GM21423 (cell line): ENCODE measurements around the gene PGRMC2.

Source experiments
- ATAC-seq: cut with Tn5 transposase; IDR thresholded peaks from one replicate; pipeline ENCODE4 v1.9.1; 2021; ENCODE audit warnings: mild to moderate bottlenecking, moderate library complexity; ENCODE audit not compliant: unreplicated experiment

Gene PGRMC2

GRCh38 chr4:128299848-128300247 lies 12.2 kb upstream of the PGRMC2 start:
- no peak for ATAC-seq

DNA sequence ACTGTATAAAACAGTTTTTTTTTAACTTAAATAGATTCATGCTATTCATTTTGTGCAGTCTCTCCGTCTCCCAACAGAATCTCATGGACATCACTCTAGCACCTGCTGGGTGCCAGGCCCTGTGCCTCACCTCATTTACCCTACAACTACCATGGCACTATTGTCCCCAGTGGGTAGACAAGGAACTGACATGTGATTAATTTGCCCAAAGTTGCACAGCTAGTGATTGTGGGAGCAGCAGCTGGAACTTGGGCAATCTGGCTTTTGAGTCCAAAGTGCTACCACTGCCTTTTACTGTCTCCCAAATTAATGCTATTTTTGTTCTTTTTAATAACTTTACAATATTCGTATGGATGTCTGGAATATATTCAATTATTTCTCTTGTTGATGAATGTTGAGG lies 11.2 kb upstream of the PGRMC2 start:
- no peak for ATAC-seq

- ATAC-seq, result no peak
Observed at GRCh38 chr4:128298146-128298758, 10.6 kb upstream of the PGRMC2 start.

- no peak for ATAC-seq
Observed at GRCh38 chr4:128295255-128295654, 7.6 kb upstream of the PGRMC2 start.

GRCh38 chr4:128294464-128294863 lies 6.9 kb upstream of the PGRMC2 start:
- ATAC-seq, result no peak

- no peak for ATAC-seq
Observed at GRCh38 chr4:128292349-128292748, 4.7 kb upstream of the PGRMC2 start.

DNA sequence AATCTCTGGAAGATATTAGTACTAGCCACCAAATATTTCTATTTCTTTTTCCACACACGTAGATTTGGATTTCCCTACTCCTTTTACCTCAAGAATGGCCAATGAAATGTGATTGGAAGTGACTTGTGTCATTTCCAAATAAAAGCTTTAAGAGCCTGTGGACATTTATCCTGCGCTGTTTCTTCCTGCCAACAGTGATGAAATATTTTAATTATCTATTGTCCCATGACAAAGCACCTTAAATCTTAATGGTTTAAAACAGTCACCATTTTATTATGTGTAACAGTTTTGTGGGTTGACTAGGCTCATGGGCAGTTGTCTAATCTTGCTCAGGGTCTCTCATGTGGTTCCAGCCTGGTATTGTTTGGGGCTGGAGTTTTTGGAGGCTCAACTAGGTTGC lies 3.5 kb upstream of the PGRMC2 start:
- ATAC-seq, result no peak

- no peak for ATAC-seq
Observed at GRCh38 chr4:128290526-128290925, 2.9 kb upstream of the PGRMC2 start.

DNA sequence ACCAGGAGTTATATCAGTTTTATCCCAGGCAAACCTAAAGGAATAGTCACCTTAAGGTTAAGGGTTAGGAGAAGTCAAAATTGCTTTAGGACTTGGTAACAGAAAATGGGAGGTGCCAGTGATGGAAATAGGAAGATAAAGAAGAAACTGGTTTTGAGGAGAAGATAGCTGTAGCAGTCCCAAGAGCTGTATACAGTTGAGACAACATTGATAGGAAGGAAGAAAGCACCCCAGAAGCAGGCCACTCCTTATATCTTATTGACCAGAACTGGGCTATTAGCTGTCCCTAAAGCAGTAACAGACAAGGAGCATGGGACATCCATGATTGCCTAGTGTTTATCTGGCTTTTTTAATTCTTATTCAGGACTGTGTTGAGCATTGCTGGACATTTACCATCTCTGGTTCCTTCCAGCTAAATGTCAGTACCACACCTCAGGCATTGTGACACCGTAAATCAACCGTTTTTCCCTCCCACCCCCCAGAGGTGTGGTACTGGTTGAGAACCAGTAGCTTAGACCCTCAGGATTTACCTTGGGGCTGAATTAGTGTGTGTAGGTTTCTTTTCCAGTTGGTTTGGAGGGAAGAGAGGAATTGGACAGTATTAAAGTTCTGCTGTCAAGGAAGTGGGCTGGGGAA lies 2.0 kb upstream of the PGRMC2 start:
- no peak for ATAC-seq

- ATAC-seq, result no peak
Observed at GRCh38 chr4:128288689-128289106, 1.1 kb upstream of the PGRMC2 start.

GRCh38 chr4:128287871-128288688 lies 467 bp upstream of the PGRMC2 start:
- ATAC-seq, result peak; percentile 80

DNA sequence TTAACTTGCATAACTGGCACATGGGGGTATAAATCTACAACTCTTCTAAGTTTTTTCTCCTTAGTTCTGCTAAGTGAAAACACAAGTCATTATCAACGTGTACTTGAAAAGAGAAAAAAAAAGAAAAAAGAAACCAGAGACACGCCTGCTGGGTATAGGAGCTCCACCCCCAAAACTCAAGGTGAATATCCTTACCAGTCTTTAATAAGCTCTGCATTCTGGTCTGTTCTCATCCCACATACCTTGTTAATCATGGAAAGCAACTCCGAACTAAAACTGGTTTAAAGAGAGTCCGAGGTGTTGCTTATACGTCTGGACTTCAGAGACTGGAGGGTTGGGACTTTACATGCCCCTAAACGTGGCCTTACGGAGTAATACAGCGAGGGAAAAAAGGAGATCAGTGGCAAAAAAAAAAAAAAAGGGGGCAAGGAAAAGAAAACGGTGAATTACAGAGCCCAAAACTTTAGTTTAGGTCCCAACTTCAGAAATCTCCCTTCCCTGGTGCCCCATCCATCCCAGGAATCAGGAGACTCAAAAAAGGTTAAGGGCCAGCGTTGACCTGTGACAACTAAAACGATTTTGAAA lies 1.0 kb downstream of the PGRMC2 start:
- ATAC-seq, result peak; percentile 8

DNA sequence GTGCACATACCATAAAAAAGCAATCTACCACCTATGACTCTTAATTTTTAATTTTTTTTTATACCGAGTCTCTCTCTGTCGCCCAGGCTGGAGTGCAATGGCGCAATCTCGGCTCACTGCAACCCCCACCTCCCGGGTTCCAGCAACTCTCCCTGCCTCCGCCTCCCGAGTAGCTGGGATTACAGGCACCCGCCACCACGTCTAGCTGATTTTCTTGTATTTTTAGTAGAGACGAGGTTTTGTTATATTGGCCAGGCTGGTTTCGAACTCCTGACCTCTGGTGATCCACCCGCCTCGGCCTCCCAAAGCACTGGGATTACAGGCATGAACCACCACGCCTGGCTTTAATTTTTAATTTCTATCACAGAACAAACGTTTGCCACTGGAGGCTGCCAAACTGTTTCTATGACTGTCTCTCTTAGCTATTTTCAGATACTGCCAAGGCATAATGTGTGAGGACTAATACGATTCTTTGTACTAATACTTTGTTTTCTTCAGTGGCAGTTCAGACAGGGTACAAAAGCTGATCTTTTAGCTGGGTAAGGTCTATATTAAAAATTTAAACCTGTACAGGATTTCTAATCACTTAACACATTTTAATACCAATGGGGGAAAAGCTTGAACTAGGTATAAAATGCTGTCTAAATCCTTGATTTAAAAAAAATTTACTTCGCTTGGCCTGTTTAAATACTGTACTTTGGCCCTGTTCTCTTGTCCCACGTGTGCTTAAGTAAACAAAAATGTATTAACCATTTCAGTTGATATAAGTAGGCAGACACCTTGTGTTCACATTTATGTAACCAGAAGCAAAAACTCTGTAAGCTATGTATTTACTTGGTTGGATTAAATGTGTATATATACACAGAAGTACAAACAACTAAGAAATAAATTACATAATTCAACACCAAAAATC lies 2.3 kb downstream of the PGRMC2 start:
- ATAC-seq, result no peak

GRCh38 chr4:128284317-128284716 lies 3.3 kb downstream of the PGRMC2 start:
- ATAC-seq, result no peak

DNA sequence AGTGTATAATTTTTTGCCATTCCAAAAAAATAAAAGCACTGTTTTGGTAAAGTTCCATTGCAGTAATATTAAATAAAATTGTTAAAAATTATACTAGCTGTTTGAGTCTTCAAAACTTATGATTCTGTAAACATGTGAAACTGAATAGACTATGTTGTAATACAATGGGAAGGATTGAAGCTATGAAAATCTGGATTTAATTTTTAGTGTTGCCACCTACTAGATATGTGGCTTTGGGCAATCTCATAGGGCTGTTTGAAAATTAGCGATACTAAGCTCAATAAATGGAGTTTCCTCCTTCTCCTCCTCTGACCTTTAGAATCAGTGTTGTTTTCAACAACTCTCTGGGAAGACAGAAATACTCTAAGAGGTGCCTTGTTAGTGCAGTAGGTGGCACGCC lies 4.5 kb downstream of the PGRMC2 start:
- no peak for ATAC-seq

DNA sequence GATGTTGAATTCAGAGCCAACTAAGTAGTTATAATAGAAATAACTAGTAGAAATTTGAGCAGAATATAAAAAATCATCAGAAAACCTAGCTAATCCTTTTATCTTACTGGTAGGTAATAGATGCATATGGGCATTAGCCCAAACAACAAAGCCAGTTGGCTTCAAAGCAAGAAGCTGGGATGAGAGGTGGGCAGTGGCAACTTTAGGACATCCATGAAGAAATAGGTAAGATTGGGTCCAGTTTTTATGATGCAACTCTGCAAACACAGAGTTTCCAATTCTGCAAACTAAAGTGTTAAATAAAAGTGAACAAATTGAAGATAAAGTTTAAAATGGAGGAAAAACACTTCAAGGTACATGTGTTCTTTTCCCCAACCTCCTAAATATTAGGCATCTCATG lies 5.1 kb downstream of the PGRMC2 start:
- ATAC-seq, result no peak

- no peak for ATAC-seq
Observed at GRCh38 chr4:128281354-128281753, 6.3 kb downstream of the PGRMC2 start.

GRCh38 chr4:128279624-128280225 lies 7.9 kb downstream of the PGRMC2 start:
- ATAC-seq, result no peak

DNA sequence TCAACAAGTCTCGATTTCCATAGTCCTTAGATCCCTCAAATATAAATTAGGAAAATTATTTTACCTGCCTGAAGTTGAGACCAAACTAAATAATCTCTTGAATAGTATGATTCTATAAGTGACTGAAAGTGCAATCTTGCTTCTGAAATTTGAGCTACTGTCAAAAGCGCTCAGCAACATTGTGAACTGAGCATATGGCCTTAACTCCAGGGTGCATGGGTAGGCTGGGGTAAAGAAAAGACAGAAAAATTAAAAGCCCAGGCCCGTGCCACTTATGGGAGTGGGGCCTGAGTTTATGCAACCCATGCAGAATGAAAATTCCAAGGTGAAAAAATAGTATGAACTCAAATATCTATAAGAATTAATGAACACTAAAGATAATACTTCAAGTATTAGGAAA lies 9.8 kb downstream of the PGRMC2 start:
- no peak for ATAC-seq

GRCh38 chr4:128275346-128275745 lies 12.3 kb downstream of the PGRMC2 start:
- ATAC-seq, result no peak
